Activated effector memory CD4-positive, alpha-beta T cell treated with Interleukin-2 at 50 U/mL for 16 hours (primary cell): ENCODE results near the gene GPATCH2.
"Not testable (repeated sequence)": the region's sequence is repeated elsewhere in the genome, so short reads cannot be mapped to it uniquely, and the experiment has no call there.

Experiments used
- DNase-seq: peaks from one replicate; pipeline ENCODE4 v3.0.0-alpha.2; 2020

The GPATCH2 gene

GRCh38 chr1:217630711-217631591 lies at the start of gene GPATCH2, which contains the start of gene SPATA17:
TSS of gene GPATCH2 (minus strand) at chr1:217631090. CDS start at chr1:217630971, 119 bp downstream.
TSS of gene SPATA17 (plus strand) at chr1:217631344. CDS start at chr1:217631379, 35 bp downstream.
- peak; percentile 67 for DNase-seq

GRCh38 chr1:217674028-217674729 lies 43.3 kb upstream of the GPATCH2 start:
- DNase-seq, result no peak

DNA sequence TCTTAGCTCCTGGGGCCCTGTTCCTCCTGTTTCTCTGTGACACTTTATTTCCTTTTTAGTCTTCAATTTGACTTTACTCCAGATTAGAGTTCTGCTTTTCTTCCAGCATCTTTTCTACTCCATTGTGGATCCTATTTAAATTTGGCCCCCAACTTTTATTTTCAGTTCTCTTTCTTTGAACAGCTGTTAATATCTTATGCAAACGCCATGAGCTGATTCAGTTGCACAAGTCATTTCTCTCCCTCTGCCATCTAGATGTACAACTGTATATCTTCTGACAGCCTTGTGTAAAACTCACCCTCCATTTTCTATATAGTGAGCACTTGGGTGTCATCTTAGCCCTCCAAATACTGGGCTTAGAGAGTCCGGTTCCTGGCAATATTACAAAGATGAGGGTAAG lies 42.5 kb upstream of the GPATCH2 start:
- no peak for DNase-seq

DNA sequence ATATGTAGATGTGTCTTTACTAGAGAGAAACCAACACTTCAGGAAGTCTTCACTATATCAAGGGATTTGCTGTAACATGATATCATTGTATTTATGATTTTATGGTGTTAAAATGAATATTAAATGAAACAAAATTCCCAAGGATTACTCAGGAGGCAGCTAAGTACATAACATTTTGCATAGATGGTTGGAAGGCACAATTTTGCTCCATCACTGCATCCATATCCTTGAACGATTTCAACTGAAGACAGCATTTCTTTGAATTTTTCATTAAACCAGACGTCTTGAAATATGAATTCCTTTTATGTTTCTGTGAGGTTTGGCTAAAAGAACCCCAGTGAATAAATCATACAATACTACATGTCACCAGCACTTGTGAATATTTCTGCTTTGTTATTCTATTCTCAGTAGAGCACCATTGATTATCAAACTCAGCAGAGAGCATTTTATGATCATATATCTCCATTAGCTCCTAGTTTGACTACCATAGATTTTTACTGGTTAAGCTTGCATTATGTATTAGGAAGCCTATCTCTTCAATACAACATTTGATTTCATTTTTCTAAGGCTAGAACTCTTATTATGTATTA lies 37.6 kb upstream of the GPATCH2 start:
- no peak for DNase-seq

GRCh38 chr1:217661407-217661806 lies 30.5 kb upstream of the GPATCH2 start:
- DNase-seq, result no peak

- no peak for DNase-seq
Observed at GRCh38 chr1:217660353-217661062, 29.6 kb upstream of the GPATCH2 start.

DNA sequence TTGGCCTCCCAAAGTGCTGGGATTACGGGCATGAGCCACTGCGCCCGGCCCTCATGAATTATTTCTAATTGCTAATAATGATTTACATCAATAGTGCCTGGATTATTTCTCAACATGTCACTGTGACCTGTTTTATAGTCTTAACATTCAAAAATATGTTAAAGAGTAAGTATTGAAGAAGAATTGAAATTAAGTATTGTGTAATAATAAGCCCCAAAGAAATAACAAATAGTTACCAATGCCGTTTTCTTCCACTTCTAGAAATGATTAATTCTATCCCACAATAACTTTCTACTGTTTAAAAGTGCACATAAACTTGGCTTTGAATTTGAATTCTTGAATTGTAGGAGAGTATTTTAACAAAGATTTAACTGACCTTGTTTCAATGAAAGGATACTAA lies 19.8 kb upstream of the GPATCH2 start:
- DNase-seq, result no peak

DNA sequence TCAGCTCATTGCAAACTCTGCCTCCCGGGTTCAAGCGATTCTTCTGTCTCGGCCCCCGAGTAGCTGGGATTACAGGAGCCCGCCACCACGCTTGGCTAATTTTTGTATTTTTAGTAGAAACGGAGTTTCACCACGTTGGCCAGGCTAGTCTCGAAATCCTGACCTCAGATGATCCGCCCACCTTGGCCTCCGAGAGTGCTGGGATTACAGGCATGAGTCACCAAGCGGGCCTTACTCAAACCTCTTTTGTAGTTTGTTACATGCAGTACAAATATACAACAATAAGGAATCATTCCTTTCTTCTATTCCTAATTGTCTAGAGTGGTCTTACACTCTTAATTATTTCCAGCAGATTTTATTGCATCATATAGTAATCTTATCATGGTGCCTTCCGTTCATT lies 16.9 kb upstream of the GPATCH2 start:
- DNase-seq, result no peak

- no peak for DNase-seq
Observed at GRCh38 chr1:217642455-217642854, 11.6 kb upstream of the GPATCH2 start.

GRCh38 chr1:217627431-217627830 lies 3.5 kb downstream of the GPATCH2 start:
- DNase-seq, result no peak

DNA sequence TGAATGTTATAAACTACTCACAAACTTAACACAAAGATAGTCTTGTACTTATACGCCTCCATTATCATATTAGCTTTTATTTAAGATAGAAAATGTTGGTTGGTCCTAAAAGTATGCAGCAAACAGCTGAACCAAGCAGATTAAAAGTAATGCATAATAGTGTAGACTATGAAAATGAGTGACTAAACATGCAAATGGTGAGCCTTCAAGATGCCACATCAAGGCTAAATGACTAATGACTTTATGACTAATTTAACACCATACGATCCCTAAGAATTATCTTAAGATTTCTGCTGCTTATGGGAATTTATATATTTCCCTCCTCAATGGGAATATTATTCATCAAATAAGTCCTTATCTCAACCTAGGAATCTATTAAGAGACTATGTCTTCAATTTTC lies 4.6 kb downstream of the GPATCH2 start:
- DNase-seq, result no peak

GRCh38 chr1:217622042-217622441 lies 8.8 kb downstream of the GPATCH2 start:
- no peak for DNase-seq

DNA sequence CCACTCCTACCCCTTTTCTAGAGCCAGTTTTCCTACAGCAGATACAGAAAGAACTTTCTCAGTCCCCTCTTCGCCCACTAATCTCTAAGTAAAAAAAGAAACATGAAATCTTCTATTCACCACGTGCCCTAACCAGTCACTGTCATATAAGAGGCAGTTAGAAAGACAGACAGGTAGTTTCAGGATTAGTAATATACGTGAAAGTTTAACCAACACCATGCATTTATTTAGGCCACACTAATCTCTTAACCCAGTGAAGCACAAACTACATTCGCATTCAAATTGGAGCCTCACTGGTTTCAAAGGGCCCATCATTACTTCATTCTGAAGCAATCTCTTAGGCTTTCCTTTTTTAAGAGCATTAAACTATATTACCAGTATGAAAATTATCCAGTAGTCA lies 10.1 kb downstream of the GPATCH2 start:
- no peak for DNase-seq

DNA sequence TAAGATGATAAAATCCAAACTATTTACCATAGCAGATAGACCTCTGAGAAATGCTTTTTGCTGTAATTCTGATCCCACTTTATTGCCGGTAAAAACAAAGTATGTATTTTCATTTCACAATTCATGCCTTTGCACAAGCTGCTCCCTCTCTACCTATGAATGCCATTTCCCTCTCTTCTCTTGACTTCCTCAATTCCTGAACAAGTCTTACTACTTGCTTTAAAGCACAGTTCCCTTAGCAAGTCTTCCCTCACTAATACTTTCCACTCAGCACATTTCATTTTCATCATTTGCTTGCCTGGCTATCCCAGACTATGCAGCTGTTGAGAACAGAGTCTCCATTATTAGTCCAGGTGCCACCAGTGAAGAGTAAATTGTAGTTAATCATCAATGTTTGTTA lies 13.8 kb downstream of the GPATCH2 start:
- no peak for DNase-seq

DNA sequence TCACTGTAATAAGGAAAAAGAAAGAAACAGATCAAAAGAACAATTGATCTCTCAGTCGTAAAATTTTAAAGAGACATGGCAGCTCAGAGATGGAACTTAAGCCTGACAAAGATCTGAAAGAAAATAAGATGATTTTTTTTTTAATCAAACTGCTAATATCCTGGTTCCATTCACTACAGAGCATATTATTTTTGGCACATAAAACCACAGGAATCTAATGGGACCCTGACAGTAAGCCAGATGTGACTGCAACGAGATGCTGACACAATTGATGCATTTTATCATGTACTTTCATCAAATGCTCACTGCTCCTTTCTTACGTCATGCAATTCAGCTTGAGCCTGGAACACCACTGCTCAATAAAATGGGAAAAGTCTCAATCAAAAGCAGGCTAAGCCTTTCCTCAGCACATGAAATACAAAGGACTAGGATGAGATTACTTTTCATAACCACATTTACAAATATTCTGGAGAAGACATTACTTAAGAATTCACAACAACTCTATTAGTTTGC lies 16.6 kb downstream of the GPATCH2 start:
- DNase-seq, result no peak

- no peak for DNase-seq
Observed at GRCh38 chr1:217605390-217605789, 25.5 kb downstream of the GPATCH2 start.

- DNase-seq, result no peak
Observed at GRCh38 chr1:217602380-217602779, 28.5 kb downstream of the GPATCH2 start.

DNA sequence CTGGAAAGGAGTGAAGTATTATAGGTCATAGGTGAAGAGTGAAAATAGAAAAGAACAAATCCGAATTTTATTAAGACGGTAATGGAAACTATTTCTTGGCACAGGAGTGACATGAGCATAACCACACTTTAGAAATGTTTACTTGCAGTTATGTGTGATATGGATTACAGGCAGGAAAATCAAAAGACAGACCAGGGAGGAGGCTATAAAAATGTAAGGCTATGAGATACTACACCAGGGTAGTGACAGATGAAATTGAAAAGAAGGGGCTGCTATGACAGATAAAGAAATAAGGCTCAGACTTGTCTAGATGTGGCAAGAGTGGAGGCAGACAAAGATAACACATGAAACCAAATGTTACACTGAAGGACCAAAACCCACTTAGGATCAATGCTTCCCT lies 31.7 kb downstream of the GPATCH2 start:
- no peak for DNase-seq

- DNase-seq, result no peak
Observed at GRCh38 chr1:217590598-217590997, 40.3 kb downstream of the GPATCH2 start.

GRCh38 chr1:217586586-217586985 lies 44.3 kb downstream of the GPATCH2 start:
- no peak for DNase-seq

DNA sequence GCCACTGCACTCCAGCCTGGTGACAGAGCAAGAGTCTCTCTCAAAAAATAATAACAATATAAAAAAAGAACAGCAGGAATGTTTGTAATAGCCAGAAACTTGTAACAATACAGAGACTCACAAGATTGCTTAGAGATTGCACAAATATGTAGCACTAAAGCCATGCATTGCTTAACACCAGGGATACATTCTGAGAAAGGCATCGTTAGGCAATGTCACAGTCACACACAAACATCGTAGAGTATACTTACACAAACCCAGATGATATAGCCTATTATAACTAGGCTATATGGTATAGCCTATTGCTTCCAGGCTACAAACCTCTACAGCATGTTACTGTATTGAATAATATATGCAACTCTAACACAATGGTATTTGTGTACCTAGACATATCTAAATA lies 45.3 kb downstream of the GPATCH2 start:
- no peak for DNase-seq

GRCh38 chr1:217584286-217584811 lies 46.5 kb downstream of the GPATCH2 start:
- not testable (repeated sequence) for DNase-seq

- no peak for DNase-seq
Observed at GRCh38 chr1:217577336-217577735, 53.6 kb downstream of the GPATCH2 start.
